Measurements from ENCODE around the gene DYSF. TPM values are rescaled to one million over a fixed set of nuclear protein-coding genes. Genes with fewer than 3 reads are reported as not detected.

The DYSF gene
- total RNA-seq, 4 donors from 2014 or later = 3.7 to 18.7 (median 10.6) TPM

GRCh38 chr2:71683070-71683469 is 229.7 kb downstream of the DYSF start:
- Histone ChIP-seq H3K27me3 (no peaks in the 10 kb centered on the region), H3K4me1 (no peaks in the 10 kb centered on the region), H3K27ac (no peak overlapping the region), H3K4me3 (no peak overlapping the region), H3K9me3 (no peaks in the 10 kb centered on the region), H3K36me3 (no peaks in the 10 kb centered on the region)
- 68% methylated on average over 6 of the region's 6 CpGs; no CpG with 5 or more reads in 1 of the 2 donors for WGBS, 2 donors (ENCODE audit: low coverage in 1 of 2)
- no peak for TF ChIP-seq POLR2A (IDR thresholded peaks at IDR 0.05)
- in situ Hi-C loops (cut with MboI; ENCODE audit: low pct_ligation_motif_present in 1 of 4, low pct_unique_long_range_greater_than_20kb in 1 of 4, low sequenced_read_pairs in 3 of 4) = no loop called here
- intact Hi-C loops (cut with DNase I; ENCODE audit: low total_unique reads) = no loop called here
- DNase-seq = no peak

GRCh38 chr2:71683666-71684065 is 230.3 kb downstream of the DYSF start:
- Histone ChIP-seq H3K4me1 (no peaks in the 10 kb centered on the region), H3K9me3 (no peaks in the 10 kb centered on the region), H3K27me3 (no peaks in the 10 kb centered on the region), H3K4me3 (no peak overlapping the region), H3K27ac (no peak overlapping the region), H3K36me3 (no peaks in the 10 kb centered on the region)
- in situ Hi-C loops (cut with MboI; ENCODE audit: low pct_ligation_motif_present in 1 of 4, low pct_unique_long_range_greater_than_20kb in 1 of 4, low sequenced_read_pairs in 3 of 4) = no loop called here
- WGBS, 2 donors (ENCODE audit: low coverage in 1 of 2) = 83% methylated on average over 1 of the region's 1 CpG; no CpG with 5 or more reads in 1 of the 2 donors
- intact Hi-C loops (cut with DNase I; ENCODE audit: low total_unique reads) = no loop called here
- DNase-seq = no peak
- no peak for TF ChIP-seq EP300 (IDR thresholded peaks at IDR 0.05; ENCODE audit: low read depth)
- no peak for TF ChIP-seq POLR2A (IDR thresholded peaks at IDR 0.05)
- no peak for TF ChIP-seq POLR2AphosphoS5 (IDR thresholded peaks at IDR 0.05)
- no peak for TF ChIP-seq CTCF (IDR thresholded peaks at IDR 0.05)

- Histone ChIP-seq H3K4me3 (no peak overlapping the region), H3K27ac (no peak overlapping the region), H3K27me3 (no peaks in the 10 kb centered on the region), H3K9me3 (no peaks in the 10 kb centered on the region), H3K4me1 (no peaks in the 10 kb centered on the region), H3K36me3 (no peaks in the 10 kb centered on the region)
- intact Hi-C loops (cut with DNase I; ENCODE audit: low total_unique reads) = no loop called here
- in situ Hi-C loops (cut with MboI; ENCODE audit: low pct_ligation_motif_present in 1 of 4, low pct_unique_long_range_greater_than_20kb in 1 of 4, low sequenced_read_pairs in 3 of 4) = no loop called here
- no peak for DNase-seq
- WGBS, 2 donors (ENCODE audit: low coverage in 1 of 2) = 82% methylated on average over 13 of the region's 13 CpGs; no CpG with 5 or more reads in 1 of the 2 donors
- TF ChIP-seq EP300 (IDR thresholded peaks at IDR 0.05; ENCODE audit: low read depth) (no peak), POLR2A (IDR thresholded peaks at IDR 0.05) (no peak)
Measured at GRCh38 chr2:71684226-71685072, 231.1 kb downstream of the DYSF start.

- no peak overlapping the region for H3K4me3 ChIP-seq
- no peaks in the 10 kb centered on the region for H3K9me3 ChIP-seq
- no peaks in the 10 kb centered on the region for H3K27me3 ChIP-seq
- H3K27ac ChIP-seq = no peak overlapping the region
- H3K36me3 ChIP-seq = no peaks in the 10 kb centered on the region
- intact Hi-C loops (cut with DNase I; ENCODE audit: low total_unique reads) (no loop called here), in situ Hi-C loops (cut with MboI; ENCODE audit: low pct_ligation_motif_present in 1 of 4, low pct_unique_long_range_greater_than_20kb in 1 of 4, low sequenced_read_pairs in 3 of 4) (no loop called here)
- 81% methylated on average over 10 of the region's 10 CpGs; no CpG with 5 or more reads in 1 of the 2 donors for WGBS, 2 donors (ENCODE audit: low coverage in 1 of 2)
- no peak for TF ChIP-seq EP300 (IDR thresholded peaks at IDR 0.05; ENCODE audit: low read depth)
- TF ChIP-seq POLR2A (IDR thresholded peaks at IDR 0.05) = no peak
- TF ChIP-seq CTCF (IDR thresholded peaks at IDR 0.05) = no peak
- no peak for TF ChIP-seq POLR2AphosphoS5 (IDR thresholded peaks at IDR 0.05)
- H3K4me1 ChIP-seq = no peaks in the 10 kb centered on the region
- DNase-seq = no peak
Measured at GRCh38 chr2:71685073-71685848, 231.9 kb downstream of the DYSF start.

GRCh38 chr2:71685941-71686611 is 232.7 kb downstream of the DYSF start:
- no peaks in the 10 kb centered on the region for H3K27me3 ChIP-seq
- TF ChIP-seq CTCF (IDR thresholded peaks at IDR 0.05) (no peak), EP300 (IDR thresholded peaks at IDR 0.05; ENCODE audit: low read depth) (no peak), POLR2AphosphoS5 (IDR thresholded peaks at IDR 0.05) (no peak), POLR2A (IDR thresholded peaks at IDR 0.05) (no peak)
- whole genome bisulfite sequencing, 2 donors (ENCODE audit: low coverage in 1 of 2) = 89 to 92% methylated on average over 3 to 13 of the region's 13 CpGs
- in situ Hi-C loops (cut with MboI; ENCODE audit: low pct_ligation_motif_present in 1 of 4, low pct_unique_long_range_greater_than_20kb in 1 of 4, low sequenced_read_pairs in 3 of 4) (no loop called here), intact Hi-C loops (cut with DNase I; ENCODE audit: low total_unique reads) (no loop called here)
- no peak for DNase-seq
- H3K4me1 ChIP-seq = no peaks in the 10 kb centered on the region
- H3K9me3 ChIP-seq = no peaks in the 10 kb centered on the region
- H3K27ac ChIP-seq = no peak overlapping the region
- no peak overlapping the region for H3K4me3 ChIP-seq
- H3K36me3 ChIP-seq = no peaks in the 10 kb centered on the region

Data from transverse colon (tissue), 4 donors.